ENCODE measurements around the gene TREML2.

DNA sequence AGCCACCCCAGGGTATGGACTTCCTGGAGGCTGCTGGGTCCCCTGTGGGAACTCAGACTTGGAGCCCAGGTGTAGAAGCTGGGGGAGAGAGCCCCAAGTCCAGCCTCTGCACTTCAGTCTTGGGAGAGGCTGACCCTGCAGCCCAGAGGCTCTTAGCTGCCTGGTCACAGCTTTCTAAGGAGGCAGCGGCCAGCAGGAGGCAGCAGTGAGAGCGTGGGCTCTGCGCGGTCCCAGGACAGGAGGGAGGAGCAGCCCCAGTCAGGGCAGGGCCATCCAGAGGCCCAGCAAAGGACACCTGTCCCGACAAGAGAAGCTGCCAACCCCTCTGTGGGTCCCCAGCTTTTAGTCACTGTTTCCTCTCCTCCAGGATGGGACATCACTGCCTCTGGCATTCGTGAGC lies 9.4 kb downstream of the TREML2 start:
- TF ChIP-seq EZH2 (IDR thresholded peaks at IDR 0.05; ENCODE audit: insufficient read depth, poor library complexity, severe bottlenecking) (no peak), EZH2phosphoT487 (IDR thresholded peaks at IDR 0.05; ENCODE audit: insufficient read depth, low read depth) (no peak)

Data from GM23248 (cell line).